Bone marrow (tissue), 2 donors: ENCODE data around the gene ABCD3.

Experiments
- DNase-seq, 2 donors: peaks; one replicate each; lab custom pipeline; 2025; lab: John Stamatoyannopoulos, UW

Gene ABCD3

DNA sequence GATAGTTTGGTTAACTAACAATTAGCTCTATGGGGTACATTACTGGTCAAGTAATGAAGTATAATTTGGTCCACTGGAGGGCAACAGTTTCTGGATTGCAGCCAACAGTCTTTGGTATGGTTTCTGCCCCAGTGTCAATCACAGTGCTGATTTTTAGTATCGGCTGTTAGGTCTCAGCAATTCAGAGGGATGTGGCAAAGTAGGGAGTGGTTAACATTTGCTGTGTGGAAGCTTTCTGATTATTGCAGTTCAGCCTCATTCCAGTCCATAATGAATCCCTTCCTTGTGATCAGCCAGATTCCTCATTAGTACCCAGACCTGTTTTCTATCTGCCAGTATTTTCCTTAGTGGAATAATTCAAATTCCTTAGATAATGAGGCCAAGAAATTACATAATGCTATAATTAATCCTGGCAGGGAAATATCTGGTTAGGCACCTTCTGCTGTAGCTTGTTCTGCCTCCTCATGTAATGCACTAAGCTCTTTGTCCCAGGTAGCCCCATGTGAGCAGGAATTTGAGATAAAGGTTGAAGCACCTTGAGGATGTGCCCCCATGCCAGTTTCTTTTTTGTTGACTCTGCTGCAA lies 109.3 kb downstream of the ABCD3 start:
- no peak for DNase-seq

DNA sequence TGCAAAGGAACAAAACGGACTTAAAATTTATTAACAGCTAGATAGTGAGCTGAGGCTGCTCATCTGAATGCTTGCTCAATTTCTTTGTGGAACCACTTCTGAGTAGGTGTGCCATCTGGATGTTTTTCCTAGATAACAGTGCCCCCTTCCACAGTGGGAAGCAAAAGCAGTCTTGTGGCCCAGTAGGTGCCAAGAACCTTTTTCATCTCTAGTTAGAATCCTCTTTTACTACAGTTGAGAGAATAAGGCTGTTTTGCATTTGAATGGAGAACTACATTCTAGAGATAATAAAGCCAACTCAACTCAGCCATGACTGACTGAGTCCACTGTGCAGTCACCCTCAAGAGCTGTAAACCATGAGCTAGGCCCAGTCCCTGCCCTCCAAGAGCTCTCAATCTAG lies 110.1 kb downstream of the ABCD3 start:
- DNase-seq = no peak

DNA sequence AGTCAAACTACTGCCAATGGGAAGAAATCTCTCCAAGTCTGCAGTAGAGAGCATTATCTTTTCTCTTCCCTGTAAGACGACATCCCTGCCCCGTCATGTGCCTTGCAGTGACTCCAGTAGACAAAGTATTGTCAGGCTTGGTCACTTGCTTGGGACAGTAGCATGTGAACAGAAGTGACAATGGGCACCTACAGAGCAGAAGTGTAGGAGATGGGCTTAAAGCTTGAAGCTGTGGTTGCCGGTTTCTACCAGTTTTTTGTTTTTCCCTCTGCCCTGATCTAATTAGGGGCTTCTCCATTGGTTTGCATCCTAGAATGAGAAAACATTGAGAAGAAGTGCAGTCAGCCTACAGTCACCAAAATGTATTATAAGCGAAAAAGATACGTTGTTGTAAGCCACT lies 110.6 kb downstream of the ABCD3 start:
- DNase-seq = no peak

DNA sequence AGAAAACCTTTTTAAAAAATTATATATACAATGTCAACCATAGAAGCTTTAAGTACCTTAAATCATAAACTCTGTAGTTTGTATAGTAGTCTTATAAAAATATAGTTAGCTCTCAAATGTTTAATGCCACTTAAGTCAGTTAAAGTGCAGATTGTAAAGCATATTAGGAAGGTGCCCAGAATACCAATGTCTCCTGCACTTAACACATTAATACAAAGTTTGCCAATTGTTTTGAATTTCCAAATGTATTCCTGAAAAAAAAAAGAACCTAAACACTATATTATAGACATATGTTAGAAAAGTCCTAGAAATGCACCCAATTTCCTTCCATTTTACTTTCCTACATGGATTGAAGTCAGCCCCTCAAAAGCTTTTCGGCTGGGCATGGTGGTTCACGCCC lies 111.2 kb downstream of the ABCD3 start:
- DNase-seq = no peak

DNA sequence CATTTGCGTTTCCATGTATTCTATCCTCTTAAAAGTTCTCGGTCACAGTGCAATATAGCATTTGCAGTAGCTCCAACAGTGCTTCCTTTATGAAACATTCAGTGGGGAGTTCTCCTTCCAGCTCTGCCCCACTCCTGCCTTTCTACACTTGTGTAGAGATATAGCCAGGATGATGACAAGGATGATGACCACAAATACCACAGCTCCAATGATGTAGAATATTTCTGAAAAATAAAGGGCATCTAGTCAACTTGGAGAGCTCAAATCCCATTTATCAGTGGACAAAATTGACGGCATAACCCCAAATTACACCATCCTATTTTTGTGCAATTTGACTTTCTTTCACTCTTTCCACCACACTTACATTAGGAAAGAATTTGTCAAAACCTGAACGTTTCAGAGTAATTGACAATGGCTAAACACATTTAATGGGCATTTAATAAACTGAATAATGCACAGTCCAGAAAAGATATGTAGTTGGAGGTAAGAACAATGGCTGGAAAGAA lies 112.2 kb downstream of the ABCD3 start:
- no peak for DNase-seq

DNA sequence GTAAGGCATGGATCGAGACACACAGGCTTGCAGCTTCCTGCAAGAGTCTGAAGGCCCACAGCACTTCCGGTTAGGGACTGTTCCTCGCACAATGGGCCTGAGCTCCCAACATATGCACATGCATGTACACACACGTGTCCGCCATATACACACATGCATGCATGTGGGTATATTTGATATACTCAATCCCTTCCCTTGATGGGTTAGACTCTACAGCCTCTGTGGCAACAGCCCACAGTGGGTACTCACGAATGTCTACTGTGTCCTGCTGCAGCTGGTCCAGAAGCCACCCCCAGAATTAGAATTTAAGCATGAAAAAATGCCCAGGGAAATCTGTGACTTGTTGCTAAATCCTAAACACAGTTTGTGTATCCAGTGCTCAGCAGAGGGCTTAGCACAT lies 113.5 kb downstream of the ABCD3 start:
- DNase-seq = no peak

DNA sequence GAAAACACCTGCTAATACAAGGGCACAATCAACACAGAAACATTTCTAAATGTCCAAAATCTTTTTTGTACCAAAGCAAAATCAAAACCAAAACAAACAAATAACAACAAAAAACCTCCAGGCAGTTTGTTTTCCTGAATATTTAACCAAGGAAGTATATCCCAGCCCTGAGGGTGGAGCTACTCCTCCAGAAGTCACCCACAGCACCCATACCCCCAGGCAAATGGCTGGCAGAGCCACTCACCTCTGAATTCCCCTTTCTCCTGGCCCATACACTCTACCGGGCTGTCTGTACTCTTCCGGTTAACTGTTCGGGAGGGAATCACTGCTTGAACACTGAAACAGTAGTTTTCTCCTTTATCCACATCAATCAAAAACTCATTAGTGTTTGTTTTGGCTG lies 113.9 kb downstream of the ABCD3 start:
- no peak for DNase-seq

DNA sequence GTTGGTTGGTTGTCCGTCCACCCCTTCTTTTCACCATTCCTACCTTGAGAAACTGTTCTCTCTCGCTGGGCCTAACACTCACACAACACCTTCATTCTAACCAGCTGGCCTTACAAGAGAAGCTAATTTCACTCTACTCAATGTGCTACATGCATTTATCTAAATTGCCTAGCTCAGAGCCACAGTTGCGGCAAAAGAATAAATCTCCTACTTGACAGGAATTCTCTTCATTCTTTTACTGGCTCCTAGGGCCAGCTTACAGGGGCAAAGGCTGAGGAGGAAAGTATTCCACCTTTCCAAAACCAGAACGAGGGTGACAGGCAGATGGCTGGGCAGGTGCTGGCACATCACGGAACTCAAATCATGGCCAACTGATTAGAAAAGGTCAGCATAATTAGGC lies 116.9 kb downstream of the ABCD3 start:
- no peak for DNase-seq

DNA sequence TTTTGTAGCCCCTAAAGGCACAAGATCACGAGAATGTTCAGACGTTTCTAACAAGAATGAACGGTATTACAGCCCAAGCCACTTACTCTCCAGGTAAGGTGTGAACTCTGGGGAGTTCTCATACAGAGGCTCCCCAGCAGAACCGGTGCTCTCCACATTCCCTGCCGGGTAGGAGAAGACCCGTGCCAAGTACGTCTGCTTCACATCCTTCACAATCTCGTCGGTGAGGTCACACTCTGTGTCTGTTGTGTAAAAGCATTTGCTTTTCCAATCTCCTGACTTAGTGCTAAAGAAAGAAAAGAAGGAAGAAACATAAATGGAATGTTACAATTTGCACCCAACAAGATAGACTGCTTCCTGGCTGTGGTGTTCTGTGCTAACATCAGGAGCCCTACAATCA lies 117.7 kb downstream of the ABCD3 start:
- DNase-seq = no peak

DNA sequence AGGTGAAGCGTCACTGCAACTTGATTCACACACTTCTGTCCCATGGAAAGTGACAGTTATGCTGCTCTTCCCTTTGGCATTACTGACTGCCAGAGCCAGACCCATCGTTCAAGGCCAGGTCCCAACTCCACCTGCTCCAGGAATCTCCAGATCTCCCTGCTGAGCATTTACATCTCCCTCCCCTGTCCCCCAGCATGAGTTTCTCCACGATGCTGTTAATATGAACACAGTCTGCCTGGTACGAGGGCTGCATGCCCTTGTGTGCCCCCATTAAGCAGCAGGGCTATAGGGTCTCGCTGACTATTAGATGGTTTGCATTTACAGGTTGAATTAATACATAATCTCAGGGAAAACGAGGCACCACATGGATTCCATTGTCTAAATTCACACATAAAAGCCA lies 119.1 kb downstream of the ABCD3 start:
- DNase-seq = no peak

DNA sequence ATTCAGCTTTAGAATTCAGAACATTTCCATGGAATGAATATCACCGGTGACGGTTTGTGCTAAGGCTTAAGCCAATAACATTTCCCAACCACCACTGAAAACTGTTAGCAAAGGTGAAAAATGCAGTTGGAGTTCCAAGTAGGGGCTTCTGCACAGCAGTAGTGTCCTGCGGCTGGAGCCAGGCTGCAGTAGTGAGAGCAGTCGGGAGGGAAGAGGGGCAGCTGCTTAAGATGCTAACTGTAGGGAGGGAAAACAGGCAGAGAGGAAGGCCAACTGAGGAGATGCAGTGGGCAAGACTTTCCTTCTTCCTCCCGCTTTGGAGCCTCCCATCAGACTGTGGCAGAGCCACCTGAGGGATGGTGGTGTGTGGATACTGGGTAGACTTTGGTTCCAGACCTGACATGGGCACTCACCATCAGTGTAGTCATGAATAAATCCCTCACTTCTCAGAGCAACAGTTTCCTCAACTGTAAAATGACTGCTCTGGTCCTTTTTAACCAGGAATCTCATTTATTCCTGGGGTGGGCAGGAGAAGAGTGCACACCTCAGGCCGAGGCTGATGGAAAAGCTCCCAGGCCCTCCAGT lies 120.1 kb downstream of the ABCD3 start:
- no peak for DNase-seq

DNA sequence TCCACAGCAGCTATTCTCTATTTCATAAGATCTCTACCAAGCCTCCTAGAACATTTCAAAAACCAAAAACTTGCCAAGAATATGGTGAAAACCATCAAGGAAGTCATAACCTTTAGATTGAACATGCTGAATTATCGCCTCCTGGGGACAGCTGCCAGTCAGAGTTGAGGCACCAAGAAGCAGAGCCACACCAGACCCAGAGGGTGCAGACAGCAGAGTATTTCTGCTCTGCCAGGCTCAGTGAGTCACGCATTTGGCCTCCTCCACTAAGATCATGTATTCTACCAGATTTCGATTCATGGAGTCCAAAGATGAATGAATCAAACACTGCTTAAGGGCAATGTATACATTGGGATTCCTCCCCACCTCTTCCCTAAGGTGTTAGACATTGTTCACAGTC lies 121.3 kb downstream of the ABCD3 start:
- DNase-seq = no peak

DNA sequence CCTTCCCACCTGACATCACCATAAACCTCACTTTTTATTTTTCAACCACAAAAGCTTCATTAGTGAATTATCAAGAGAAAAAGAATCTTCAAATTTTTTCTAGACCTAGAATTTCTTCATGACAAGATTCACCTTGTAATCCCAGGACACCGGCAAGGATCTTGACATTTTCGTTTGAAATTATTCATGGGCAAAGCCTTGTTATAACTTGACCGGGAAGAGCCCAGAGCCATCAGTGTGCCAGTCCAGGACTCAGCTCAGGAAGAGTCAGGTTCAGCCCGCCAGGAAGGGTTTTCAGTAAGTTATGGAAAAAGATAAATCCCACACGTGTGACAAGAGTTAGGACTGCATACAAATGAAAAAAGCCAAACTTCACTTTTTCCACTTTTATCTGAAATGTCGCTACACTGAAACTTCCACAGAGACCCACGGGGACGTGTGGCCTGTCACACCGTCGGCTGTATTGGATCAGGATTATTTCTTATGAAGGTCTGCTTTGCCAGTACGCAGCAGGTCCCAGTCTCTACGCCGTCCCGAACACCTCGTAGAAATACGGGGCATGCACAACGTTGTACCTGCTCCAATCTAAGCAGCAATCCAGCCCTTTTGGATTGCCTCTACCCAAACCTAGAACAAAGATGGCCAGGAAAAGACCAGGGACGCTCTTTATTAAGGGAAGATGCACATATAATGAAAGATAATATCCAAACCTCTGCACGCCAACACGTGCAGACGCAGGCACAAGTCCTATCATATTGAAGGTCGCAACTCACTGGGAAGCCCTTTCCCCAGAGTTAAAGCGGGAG lies 122.5 kb downstream of the ABCD3 start:
- no peak for DNase-seq

DNA sequence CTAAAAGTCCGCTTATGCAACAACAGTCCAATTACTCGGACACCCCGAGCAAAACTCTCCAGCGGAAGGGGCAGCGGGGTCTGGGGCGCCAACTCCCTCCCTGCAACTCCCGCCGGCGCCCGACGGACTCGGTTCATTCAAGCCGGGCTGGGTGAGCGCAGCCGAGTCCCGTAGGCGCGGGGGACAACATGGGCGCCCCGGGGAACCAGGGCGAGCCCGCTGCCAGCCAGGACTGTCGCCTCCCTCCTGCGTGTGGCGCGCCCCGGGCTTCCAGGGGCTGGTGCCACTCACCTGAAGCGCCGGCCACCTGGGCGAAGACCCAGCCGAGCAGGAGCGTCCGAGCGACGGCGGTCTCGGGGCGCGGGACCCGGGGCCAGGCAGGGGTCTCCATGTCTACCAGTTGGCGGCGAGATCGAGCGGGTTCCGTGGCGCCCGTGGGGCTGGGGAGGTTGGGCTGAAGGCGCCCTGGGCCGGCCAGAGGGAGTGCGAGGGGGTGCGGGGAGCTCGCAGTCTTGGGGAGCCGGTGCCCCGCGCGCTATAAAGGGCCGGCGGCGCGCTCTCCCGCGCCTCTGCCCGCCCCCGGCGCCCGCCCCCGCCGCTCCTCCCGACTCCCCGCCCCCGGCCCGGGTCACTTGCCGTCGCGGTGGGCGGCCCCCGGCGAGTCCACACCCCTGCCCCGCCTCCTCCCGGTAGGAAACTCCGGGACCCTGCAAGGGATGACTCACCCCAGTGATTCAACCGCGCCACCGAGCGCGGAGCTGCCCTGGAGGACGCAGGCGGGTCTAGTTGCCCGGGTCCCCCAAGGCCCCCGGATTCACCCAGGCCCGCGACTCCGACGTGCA lies 123.3 kb downstream of the ABCD3 start, which contains the start of gene F3:
Gene F3 (minus strand): TSS at position 514 of the 842 bp plus-strand sequence. CDS start 123 bp downstream, at position 391.
- peak; percentile 61 to 79 for DNase-seq

DNA sequence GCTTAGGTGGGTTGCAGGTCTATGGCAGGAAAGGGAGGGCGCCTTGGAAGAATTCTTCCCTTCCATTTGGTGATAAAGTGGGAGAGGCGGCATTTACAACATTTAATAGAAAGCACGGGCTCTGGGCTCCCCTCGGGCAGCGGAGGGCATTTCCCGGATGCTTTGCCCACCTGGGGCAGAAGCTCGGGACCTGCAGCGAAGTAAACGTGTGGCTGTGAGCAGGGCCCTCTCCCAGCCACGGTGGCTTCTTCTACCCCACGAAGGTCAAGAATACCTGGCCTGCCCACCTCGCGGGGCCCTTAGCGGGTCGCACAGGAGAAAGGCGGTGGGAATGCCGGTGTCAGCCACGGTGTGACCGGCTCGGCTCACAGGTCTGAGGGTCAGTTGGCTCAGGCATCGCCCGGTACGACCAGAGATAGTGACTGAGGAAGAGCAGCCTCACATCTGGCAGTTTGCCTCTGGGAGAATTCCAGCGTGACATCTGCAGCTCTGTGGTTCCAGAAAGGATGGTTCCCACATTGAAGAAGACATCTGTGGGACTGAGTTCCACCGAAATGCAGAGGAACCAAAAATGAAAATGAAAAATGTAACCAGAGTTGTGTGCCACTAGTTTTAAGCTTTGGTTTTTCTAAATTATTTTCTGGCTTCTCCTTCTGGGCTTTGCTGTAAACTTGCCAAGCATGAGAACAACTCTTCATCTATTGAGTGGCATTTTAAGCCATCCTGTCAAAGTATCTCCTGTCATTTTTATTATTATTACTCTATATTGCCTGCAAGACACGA lies 124.1 kb downstream of the ABCD3 start:
- DNase-seq = peak in 1 of 2 donors; percentile 55

DNA sequence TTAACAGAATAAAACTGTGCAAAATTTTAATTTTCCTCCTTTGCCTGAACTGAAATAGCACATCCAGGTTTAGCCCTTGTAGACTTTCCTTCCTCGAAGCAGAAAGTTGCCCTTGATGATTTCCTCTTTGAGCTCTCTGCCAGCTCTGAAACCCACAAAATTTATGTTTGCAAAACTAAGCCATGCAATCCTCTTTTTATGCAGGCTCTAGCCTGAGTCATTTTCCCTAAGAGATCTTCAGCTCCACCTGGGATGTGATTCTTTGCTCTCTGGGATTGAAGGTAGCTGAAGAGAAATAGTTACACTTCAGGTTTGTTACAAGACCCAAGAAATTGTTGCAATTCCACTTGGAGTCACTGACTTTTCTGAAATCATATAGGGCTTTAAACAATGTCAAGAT lies 124.8 kb downstream of the ABCD3 start:
- peak in 1 of 2 donors; percentile 20 for DNase-seq

DNA sequence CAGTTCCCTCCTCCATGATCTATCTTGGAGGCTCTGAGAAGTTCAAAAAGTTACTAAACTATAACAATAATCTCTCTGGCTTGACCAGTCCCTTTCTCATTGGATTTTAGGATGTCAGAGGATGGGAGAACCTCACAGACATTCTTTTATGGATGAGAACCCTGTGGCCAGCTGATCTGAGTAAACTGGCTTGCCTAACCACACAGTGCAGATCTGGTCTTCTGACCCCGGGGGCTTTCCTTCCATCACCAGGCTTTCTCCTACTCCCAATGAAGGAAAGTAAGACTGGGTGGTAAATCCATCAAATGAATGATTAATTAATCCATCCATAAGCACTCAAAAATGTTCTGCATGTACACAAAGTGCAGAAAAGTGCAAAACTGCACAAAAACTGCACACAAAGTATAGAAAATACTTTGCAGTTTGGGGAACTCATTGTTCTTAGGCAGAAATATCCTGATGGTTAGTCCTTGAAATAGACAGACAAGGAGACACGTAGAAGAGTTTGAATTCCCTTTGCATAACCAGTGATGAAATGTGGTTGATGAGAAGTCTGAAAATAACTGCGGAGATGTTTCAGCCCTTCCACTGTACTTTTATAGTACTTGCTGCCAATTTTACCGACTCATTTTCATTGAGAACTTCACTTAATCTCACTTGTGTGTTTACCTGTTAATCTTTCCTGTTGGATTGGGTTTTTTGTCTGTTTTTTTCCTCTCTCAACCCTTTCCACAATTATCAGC lies 125.9 kb downstream of the ABCD3 start:
- no peak for DNase-seq

DNA sequence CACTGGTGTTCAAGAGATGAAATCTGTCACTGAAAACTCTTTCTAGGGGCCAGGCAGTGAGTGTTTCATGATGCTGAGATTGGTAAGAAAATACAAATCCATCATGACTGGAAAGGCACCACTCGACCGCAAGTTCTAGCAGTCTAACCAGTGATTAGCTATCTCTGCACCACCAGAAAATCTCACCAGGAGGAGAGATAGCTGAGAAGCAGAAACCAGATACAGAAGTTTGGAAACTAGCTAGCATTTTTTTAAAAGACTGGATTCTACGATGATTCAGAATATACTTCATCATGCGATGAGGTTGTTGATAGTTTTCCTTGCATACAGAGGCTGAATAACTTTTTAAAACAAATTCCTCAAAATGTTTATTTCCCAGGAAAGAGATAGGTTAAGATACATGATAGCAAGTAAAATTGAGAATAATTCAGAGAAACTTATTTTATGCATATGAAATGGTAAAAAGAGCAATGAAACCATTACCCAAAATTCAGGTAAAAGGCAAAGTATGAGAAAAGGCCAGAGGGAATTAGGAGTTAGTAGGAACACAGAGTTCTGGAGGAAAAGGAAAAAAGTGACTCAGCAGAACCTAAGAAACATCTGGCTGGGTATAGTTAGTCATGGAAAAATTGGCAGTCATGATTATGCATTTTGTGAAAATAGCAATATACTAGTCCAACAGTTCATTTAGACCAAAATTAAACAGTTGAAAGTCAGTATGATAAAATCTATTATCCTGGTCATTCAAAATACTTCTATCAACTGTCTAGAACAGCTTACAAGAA lies 126.7 kb downstream of the ABCD3 start:
- DNase-seq = no peak

DNA sequence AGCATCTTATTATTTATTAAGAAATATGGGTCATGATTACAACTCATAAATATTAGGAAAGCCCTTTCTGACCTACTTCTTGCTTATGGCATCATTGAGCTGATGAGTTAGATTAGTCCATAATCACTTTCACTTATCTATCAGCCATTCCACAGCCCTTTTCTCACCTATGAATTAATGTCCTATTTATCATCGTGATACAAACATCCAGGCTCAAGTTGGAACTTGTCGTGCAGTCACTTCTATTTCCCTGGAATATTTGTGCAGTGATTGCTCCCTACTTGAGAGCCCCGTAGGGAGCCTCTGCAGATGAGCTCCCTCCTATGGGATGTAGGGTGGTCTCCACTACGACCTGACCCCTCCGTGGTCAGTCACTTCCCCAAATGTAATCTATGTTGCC lies 131.5 kb downstream of the ABCD3 start:
- DNase-seq = no peak

DNA sequence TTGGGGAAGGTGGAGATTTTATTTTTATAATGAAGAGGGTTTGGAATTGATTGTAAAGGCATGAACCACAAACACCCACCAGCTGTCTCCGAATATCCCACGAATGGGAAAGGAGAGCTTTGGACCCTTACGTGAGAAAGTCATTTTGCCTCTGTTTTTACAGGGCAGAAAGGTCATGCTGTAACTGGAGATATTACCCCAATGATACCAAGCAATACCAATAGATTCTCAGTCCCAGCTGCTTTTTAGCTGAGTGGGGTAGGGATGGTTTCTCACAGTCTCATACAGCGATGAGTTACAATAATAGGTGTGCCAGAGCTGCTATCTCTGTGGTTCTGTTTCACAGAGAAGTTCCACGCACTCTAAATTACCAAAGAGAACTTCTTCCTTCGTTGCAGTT lies 132.2 kb downstream of the ABCD3 start:
- DNase-seq = no peak
